Measurements from ENCODE around the gene TCEAL1.

The TCEAL1 gene

GRCh38 chrX:103608306-103608963, 20.3 kb upstream of the TCEAL1 start:
- no peak for DNase-seq (ENCODE audit: low read depth in 1 of 2, low spot score in 1 of 2)
- H3K27me3 ChIP-seq (ENCODE audit: insufficient read depth, poor library complexity, severe bottlenecking), result peaks cover 18% of the 10 kb centered on the region
- H3K27ac ChIP-seq (replicated peaks), result no peak overlapping the region
- no peak overlapping the region; the same call in none of the 2 replicates for H3K4me3 ChIP-seq (replicated peaks; ENCODE audit: insufficient read depth, low read length)
- TF ChIP-seq GABPA (IDR thresholded peaks at IDR 0.05; ENCODE audit: low read depth) (no peak), SPI1 (IDR thresholded peaks at IDR 0.05; ENCODE audit: borderline replicate concordance, low read depth) (no peak), CTCF (IDR thresholded peaks at IDR 0.05; ENCODE audit: insufficient read depth, low read length) (no peak), POLR2AphosphoS5 (IDR thresholded peaks at IDR 0.05; ENCODE audit: low read depth) (no peak)
- TF ChIP-seq, protein P1, sequence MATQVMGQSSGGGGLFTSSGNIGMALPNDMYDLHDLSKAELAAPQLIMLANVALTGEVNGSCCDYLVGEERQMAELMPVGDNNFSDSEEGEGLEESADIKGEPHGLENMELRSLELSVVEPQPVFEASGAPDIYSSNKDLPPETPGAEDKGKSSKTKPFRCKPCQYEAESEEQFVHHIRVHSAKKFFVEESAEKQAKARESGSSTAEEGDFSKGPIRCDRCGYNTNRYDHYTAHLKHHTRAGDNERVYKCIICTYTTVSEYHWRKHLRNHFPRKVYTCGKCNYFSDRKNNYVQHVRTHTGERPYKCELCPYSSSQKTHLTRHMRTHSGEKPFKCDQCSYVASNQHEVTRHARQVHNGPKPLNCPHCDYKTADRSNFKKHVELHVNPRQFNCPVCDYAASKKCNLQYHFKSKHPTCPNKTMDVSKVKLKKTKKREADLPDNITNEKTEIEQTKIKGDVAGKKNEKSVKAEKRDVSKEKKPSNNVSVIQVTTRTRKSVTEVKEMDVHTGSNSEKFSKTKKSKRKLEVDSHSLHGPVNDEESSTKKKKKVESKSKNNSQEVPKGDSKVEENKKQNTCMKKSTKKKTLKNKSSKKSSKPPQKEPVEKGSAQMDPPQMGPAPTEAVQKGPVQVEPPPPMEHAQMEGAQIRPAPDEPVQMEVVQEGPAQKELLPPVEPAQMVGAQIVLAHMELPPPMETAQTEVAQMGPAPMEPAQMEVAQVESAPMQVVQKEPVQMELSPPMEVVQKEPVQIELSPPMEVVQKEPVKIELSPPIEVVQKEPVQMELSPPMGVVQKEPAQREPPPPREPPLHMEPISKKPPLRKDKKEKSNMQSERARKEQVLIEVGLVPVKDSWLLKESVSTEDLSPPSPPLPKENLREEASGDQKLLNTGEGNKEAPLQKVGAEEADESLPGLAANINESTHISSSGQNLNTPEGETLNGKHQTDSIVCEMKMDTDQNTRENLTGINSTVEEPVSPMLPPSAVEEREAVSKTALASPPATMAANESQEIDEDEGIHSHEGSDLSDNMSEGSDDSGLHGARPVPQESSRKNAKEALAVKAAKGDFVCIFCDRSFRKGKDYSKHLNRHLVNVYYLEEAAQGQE (IDR thresholded peaks at IDR 0.05; ENCODE audit: insufficient replicate concordance, low read depth), result no peak

DNA sequence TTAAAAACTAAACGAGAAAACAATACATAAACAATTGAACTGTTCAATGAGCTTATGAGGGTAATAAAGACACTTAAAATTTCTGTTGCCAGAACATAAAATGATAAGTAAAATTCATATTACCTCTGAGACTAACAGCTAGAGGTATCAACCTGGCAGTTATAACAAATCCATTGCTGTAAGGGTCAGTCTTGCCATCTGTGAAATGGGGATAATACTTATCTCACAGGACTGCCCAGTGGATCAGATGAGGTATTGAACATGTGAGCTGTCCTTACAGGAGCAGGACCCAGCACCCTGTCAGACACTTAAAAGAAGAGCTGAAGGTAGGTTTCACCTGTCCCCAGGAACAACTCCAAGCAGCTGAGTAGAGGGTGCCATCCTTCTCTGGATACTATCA, 18.5 kb upstream of the TCEAL1 start:
- Histone ChIP-seq H3K27ac (replicated peaks) (no peak overlapping the region), H3K27me3 (ENCODE audit: insufficient read depth, poor library complexity, severe bottlenecking) (peaks cover 18% of the 10 kb centered on the region), H3K4me3 (replicated peaks; ENCODE audit: insufficient read depth, low read length) (no peak overlapping the region)
- TF ChIP-seq, protein P1 (IDR thresholded peaks at IDR 0.05; ENCODE audit: insufficient replicate concordance, low read depth), result no peak
- TF ChIP-seq SPI1 (IDR thresholded peaks at IDR 0.05; ENCODE audit: borderline replicate concordance, low read depth), result no peak
- TF ChIP-seq POLR2AphosphoS5 (IDR thresholded peaks at IDR 0.05; ENCODE audit: low read depth), result no peak
- TF ChIP-seq GABPA (IDR thresholded peaks at IDR 0.05; ENCODE audit: low read depth), result no peak
- no peak for TF ChIP-seq CTCF (IDR thresholded peaks at IDR 0.05; ENCODE audit: insufficient read depth, low read length)
- no peak for DNase-seq (ENCODE audit: low read depth in 1 of 2, low spot score in 1 of 2)

GRCh38 chrX:103613362-103613890, 15.3 kb upstream of the TCEAL1 start:
- DNase-seq (ENCODE audit: low read depth in 1 of 2, low spot score in 1 of 2), result no peak
- TF ChIP-seq CTCF (IDR thresholded peaks at IDR 0.05; ENCODE audit: insufficient read depth, low read length) (no peak), GABPA (IDR thresholded peaks at IDR 0.05; ENCODE audit: low read depth) (no peak)
- TF ChIP-seq, protein P1 (IDR thresholded peaks at IDR 0.05; ENCODE audit: insufficient replicate concordance, low read depth), result no peak
- Histone ChIP-seq H3K27me3 (ENCODE audit: insufficient read depth, poor library complexity, severe bottlenecking) (no peaks in the 10 kb centered on the region), H3K4me3 (replicated peaks; ENCODE audit: insufficient read depth, low read length) (no peak overlapping the region), H3K27ac (replicated peaks) (no peak overlapping the region)

Data from HL-60 (cell line).